Measurements from ENCODE around the gene EIF5A2.
"Not testable (repeated sequence)": the region's sequence is repeated elsewhere in the genome, so short reads cannot be mapped to it uniquely, and the experiment has no call there.

EIF5A2 gene

GRCh38 chr3:170896333-170896732, 12.1 kb downstream of the EIF5A2 start:
- DNase-seq = not testable (repeated sequence)

GRCh38 chr3:170893895-170894294, 14.5 kb downstream of the EIF5A2 start:
- DNase-seq = no peak

GRCh38 chr3:170889630-170890029, 18.8 kb downstream of the EIF5A2 start:
- no peak for DNase-seq

- no peak for DNase-seq
These were observed 19.3 kb downstream of the EIF5A2 start for GRCh38 chr3:170889132-170889531.

- DNase-seq = not testable (repeated sequence)
These were observed 24.1 kb downstream of the EIF5A2 start for GRCh38 chr3:170884109-170884930.

- not testable (repeated sequence) for DNase-seq
These were observed 29.7 kb downstream of the EIF5A2 start for GRCh38 chr3:170878688-170879087.

GRCh38 chr3:170877311-170877710, 31.1 kb downstream of the EIF5A2 start:
- not testable (repeated sequence) for DNase-seq

GRCh38 chr3:170876537-170876936, 31.9 kb downstream of the EIF5A2 start:
- no peak for DNase-seq

GRCh38 chr3:170869645-170870593, 38.5 kb downstream of the EIF5A2 start, which contains the start of gene RPL22L1:
TSS of gene RPL22L1 (minus strand) at chr3:170870195. CDS start at chr3:170870167, 28 bp downstream.
- peak; percentile 96 for DNase-seq

- no peak for DNase-seq
These were observed 39.2 kb downstream of the EIF5A2 start for GRCh38 chr3:170869239-170869590.

- DNase-seq = no peak
These were observed 39.7 kb downstream of the EIF5A2 start for GRCh38 chr3:170868577-170869238.

GRCh38 chr3:170867143-170867937, 41.1 kb downstream of the EIF5A2 start:
- no peak for DNase-seq

- no peak for DNase-seq
These were observed 41.9 kb downstream of the EIF5A2 start for GRCh38 chr3:170866499-170866898.

- no peak for DNase-seq
These were observed 43.0 kb downstream of the EIF5A2 start for GRCh38 chr3:170865209-170866094.

- DNase-seq = no peak
These were observed 43.8 kb downstream of the EIF5A2 start for GRCh38 chr3:170864525-170865208.

GRCh38 chr3:170863816-170864215, 44.6 kb downstream of the EIF5A2 start:
- no peak for DNase-seq

GRCh38 chr3:170862618-170863374, 45.6 kb downstream of the EIF5A2 start:
- DNase-seq = peak; percentile 73

GRCh38 chr3:170858599-170858998, 49.8 kb downstream of the EIF5A2 start:
- DNase-seq = no peak

GRCh38 chr3:170852324-170852723, 56.1 kb downstream of the EIF5A2 start:
- no peak for DNase-seq

All from fibroblast of skin of back (primary cell).